Measurements from ENCODE around the gene ZNF138. TPM values are rescaled to one million over a fixed set of nuclear protein-coding genes. Genes with fewer than 3 reads are reported as not detected.

Gene ZNF138
- total RNA-seq, 1 experiment from 2014 or later = 21.4 TPM

DNA sequence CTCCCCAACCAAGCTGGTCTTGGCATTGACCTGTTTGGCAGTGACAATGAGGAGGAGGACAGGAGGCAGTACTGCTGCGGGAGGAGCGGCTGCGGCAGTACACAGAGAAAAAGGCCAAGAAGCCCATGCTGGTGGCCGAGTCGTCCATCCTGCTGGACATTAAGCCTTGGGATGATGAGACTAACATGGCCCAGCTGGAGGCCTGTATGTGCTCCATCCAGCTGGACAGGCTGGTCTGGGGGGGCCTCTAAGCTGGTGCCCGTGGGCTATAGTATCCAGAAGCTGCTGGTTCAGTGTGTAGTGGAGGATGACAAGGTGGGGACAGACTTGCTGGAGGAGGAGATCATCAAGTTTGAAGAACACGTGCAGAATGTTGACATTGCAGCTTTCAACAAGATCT lies 69.7 kb downstream of the ZNF138 start (continued):
- TF ChIP-seq CDX4 (CRISPR knock-in tag; IDR thresholded peaks at IDR 0.05; ENCODE audit: borderline replicate concordance) (no peak), SMAD3 (CRISPR knock-in tag; IDR thresholded peaks at IDR 0.05; ENCODE audit: borderline replicate concordance) (no peak), ZNF263 (CRISPR knock-in tag; IDR thresholded peaks at IDR 0.05; ENCODE audit: low read depth) (no peak)
- TF ChIP-seq, protein P1, sequence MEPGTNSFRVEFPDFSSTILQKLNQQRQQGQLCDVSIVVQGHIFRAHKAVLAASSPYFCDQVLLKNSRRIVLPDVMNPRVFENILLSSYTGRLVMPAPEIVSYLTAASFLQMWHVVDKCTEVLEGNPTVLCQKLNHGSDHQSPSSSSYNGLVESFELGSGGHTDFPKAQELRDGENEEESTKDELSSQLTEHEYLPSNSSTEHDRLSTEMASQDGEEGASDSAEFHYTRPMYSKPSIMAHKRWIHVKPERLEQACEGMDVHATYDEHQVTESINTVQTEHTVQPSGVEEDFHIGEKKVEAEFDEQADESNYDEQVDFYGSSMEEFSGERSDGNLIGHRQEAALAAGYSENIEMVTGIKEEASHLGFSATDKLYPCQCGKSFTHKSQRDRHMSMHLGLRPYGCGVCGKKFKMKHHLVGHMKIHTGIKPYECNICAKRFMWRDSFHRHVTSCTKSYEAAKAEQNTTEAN (CRISPR knock-in tag; IDR thresholded peaks at IDR 0.05) = no peak
- TF ChIP-seq, protein P2, sequence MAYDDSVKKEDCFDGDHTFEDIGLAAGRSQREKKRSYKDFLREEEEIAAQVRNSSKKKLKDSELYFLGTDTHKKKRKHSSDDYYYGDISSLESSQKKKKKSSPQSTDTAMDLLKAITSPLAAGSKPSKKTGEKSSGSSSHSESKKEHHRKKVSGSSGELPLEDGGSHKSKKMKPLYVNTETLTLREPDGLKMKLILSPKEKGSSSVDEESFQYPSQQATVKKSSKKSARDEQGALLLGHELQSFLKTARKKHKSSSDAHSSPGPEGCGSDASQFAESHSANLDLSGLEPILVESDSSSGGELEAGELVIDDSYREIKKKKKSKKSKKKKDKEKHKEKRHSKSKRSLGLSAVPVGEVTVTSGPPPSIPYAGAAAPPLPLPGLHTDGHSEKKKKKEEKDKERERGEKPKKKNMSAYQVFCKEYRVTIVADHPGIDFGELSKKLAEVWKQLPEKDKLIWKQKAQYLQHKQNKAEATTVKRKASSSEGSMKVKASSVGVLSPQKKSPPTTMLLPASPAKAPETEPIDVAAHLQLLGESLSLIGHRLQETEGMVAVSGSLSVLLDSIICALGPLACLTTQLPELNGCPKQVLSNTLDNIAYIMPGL (CRISPR knock-in tag; IDR thresholded peaks at IDR 0.05) = no peak

- no peak overlapping the region for H3K27ac Mint-ChIP-seq
- peaks cover 18% of the 10 kb centered on the region for H3K27me3 Mint-ChIP-seq (ENCODE audit: low read depth)
- TF ChIP-seq TEAD4 (CRISPR knock-in tag; IDR thresholded peaks at IDR 0.05) (no peak), NFYB (CRISPR knock-in tag; conservative IDR thresholded peaks at IDR 0.05; ENCODE audit: low read depth) (no peak), E2F4 (CRISPR knock-in tag; IDR thresholded peaks at IDR 0.05; ENCODE audit: borderline replicate concordance, low read depth) (no peak), USF1 (CRISPR knock-in tag; IDR thresholded peaks at IDR 0.05) (no peak), NFE2L1 (CRISPR knock-in tag; IDR thresholded peaks at IDR 0.05) (no peak), MLX (CRISPR knock-in tag; IDR thresholded peaks at IDR 0.05) (no peak), GRHL2 (CRISPR knock-in tag; IDR thresholded peaks at IDR 0.05; ENCODE audit: insufficient replicate concordance, severe bottlenecking) (no peak), AR (CRISPR knock-in tag; IDR thresholded peaks at IDR 0.05) (no peak), ESRRA (CRISPR knock-in tag; IDR thresholded peaks at IDR 0.05; ENCODE audit: borderline replicate concordance) (no peak), MYBL2 (CRISPR knock-in tag; IDR thresholded peaks at IDR 0.05) (no peak), ZBTB21 (CRISPR knock-in tag; IDR thresholded peaks at IDR 0.05; ENCODE audit: borderline replicate concordance) (no peak), NFATC4 (CRISPR knock-in tag; IDR thresholded peaks at IDR 0.05) (no peak), RELA (CRISPR knock-in tag; IDR thresholded peaks at IDR 0.05; ENCODE audit: borderline replicate concordance) (no peak), CBFB (CRISPR knock-in tag; IDR thresholded peaks at IDR 0.05; ENCODE audit: low read depth) (no peak), ETV6 (CRISPR knock-in tag; IDR thresholded peaks at IDR 0.05) (no peak)
- TF ChIP-seq, protein P3, sequence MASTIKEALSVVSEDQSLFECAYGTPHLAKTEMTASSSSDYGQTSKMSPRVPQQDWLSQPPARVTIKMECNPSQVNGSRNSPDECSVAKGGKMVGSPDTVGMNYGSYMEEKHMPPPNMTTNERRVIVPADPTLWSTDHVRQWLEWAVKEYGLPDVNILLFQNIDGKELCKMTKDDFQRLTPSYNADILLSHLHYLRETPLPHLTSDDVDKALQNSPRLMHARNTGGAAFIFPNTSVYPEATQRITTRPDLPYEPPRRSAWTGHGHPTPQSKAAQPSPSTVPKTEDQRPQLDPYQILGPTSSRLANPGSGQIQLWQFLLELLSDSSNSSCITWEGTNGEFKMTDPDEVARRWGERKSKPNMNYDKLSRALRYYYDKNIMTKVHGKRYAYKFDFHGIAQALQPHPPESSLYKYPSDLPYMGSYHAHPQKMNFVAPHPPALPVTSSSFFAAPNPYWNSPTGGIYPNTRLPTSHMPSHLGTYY (CRISPR knock-in tag; IDR thresholded peaks at IDR 0.05) = no peak
- TF ChIP-seq, protein P4, sequence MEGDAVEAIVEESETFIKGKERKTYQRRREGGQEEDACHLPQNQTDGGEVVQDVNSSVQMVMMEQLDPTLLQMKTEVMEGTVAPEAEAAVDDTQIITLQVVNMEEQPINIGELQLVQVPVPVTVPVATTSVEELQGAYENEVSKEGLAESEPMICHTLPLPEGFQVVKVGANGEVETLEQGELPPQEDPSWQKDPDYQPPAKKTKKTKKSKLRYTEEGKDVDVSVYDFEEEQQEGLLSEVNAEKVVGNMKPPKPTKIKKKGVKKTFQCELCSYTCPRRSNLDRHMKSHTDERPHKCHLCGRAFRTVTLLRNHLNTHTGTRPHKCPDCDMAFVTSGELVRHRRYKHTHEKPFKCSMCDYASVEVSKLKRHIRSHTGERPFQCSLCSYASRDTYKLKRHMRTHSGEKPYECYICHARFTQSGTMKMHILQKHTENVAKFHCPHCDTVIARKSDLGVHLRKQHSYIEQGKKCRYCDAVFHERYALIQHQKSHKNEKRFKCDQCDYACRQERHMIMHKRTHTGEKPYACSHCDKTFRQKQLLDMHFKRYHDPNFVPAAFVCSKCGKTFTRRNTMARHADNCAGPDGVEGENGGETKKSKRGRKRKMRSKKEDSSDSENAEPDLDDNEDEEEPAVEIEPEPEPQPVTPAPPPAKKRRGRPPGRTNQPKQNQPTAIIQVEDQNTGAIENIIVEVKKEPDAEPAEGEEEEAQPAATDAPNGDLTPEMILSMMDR (IDR thresholded peaks at IDR 0.05) = no peak
These were observed 73.7 kb downstream of the ZNF138 start for GRCh38 chr7:64867863-64868440.

More at GRCh38 chr7:64867863-64868440, 73.7 kb downstream of the ZNF138 start:
- H3K4me3 Mint-ChIP-seq = no peak overlapping the region
- ChIA-PET CTCF (interaction anchor here (0.7 kb wide), 1 partner anchor 74 kb away, joined by 3 read pairs; the partner anchor contains the start of gene ZNF138), POLR2A (no interaction called here)
- no peaks in the 10 kb centered on the region for H3K4me1 Mint-ChIP-seq
- H3K36me3 Mint-ChIP-seq = peaks cover 30% of the 10 kb centered on the region
- ATAC-seq (no peak), DNase-seq (ENCODE audit: low spot score) (no peak)
- H3K9me3 Mint-ChIP-seq = peaks cover 66% of the 10 kb centered on the region
